ENCODE results near the gene TTC16. TPM values are rescaled to one million over a fixed set of nuclear protein-coding genes. Genes with fewer than 3 reads are reported as not detected.

Gene TTC16
- total RNA-seq, 4 donors from 2014 or later = 0.16 to 0.21 TPM; not detected in 2

DNA sequence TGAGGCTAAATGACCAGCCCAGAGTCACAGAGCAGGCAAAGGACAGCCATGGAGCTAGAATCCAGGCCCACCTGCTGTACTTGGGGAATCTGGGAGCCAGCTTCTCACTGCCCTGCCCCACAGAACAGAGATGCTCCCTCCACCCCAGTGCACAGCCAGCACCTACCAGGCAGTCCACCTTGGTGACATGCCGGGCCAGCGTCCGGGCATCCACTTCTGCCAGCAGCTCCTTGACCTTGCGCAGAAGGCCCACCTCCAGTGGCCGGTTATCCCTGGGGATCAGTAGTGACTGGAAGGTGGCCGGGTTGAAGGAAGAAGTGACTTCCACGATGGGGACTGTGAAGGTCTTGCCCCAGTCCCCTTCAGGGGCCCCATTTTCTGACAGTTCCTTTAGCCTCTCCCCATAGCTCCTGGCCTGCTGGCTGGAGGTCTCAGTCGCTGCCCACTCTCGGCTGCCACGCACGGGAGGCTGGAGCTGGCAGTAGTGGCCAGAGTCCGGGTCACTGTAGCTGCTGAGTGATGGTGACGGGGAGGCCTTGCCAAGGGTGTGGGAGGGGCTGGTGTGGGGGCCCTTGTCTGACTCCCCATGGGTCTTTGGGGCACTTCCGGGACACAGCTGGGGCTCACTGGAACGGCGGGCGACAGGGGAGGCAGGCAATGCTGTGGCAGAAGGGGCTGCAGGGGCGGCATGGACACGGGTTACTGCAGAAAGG lies 28.7 kb downstream of the TTC16 start:
- Histone ChIP-seq H3K36me3 (peaks cover 13% of the 10 kb centered on the region), H3K27me3 (no peaks in the 10 kb centered on the region), H3K27ac (no peak overlapping the region), H3K9me3 (no peaks in the 10 kb centered on the region), H3K4me3 (no peak overlapping the region), H3K4me1 (peaks cover 39% of the 10 kb centered on the region)
- no peak for DNase-seq (ENCODE audit: low spot score in 2 of 2)
- TF ChIP-seq, protein P1, sequence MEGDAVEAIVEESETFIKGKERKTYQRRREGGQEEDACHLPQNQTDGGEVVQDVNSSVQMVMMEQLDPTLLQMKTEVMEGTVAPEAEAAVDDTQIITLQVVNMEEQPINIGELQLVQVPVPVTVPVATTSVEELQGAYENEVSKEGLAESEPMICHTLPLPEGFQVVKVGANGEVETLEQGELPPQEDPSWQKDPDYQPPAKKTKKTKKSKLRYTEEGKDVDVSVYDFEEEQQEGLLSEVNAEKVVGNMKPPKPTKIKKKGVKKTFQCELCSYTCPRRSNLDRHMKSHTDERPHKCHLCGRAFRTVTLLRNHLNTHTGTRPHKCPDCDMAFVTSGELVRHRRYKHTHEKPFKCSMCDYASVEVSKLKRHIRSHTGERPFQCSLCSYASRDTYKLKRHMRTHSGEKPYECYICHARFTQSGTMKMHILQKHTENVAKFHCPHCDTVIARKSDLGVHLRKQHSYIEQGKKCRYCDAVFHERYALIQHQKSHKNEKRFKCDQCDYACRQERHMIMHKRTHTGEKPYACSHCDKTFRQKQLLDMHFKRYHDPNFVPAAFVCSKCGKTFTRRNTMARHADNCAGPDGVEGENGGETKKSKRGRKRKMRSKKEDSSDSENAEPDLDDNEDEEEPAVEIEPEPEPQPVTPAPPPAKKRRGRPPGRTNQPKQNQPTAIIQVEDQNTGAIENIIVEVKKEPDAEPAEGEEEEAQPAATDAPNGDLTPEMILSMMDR (IDR thresholded peaks at IDR 0.05) = no peak
- TF ChIP-seq POLR2AphosphoS5 (IDR thresholded peaks at IDR 0.05) = no peak
- 82% methylated on average over 6 of the region's 19 CpGs for WGBS

DNA sequence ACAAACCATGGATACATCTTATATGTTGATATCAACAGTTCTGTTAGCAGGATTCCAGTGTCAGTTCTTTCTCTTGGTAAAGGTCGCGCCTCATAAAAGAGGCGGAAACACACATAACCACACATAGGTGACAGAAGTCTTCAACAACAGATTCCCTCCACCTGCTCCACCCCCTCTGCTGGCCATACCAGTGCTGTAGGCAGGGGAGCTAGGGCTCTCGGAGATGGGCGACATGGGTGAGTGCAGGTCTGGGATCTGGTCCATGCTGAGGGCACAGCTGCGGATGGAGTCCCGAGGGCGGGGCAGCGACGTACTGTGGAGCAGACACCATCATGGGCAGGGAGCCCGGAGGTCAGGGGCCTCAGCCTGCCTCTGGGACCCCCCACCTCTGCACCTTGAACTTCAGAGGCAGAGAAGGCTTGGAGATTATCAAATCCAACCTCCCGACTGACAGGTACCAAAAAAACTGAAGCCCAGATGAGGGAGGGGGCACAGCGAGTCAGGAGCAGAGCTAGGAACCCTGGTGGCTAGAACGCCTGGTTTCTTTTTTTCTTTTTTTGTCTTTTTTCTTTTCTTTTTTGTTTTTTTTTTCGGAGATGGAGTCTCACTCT lies 31.2 kb downstream of the TTC16 start:
- Histone ChIP-seq H3K4me1 (peaks cover 16% of the 10 kb centered on the region), H3K9me3 (no peaks in the 10 kb centered on the region), H3K4me3 (no peak overlapping the region), H3K27me3 (no peaks in the 10 kb centered on the region), H3K36me3 (peaks cover 20% of the 10 kb centered on the region), H3K27ac (no peak overlapping the region)
- DNase-seq (ENCODE audit: low spot score in 2 of 2) = no peak
- WGBS = 82% methylated on average over 14 of the region's 15 CpGs
- TF ChIP-seq POLR2A (IDR thresholded peaks at IDR 0.05) (no peak), POLR2AphosphoS5 (IDR thresholded peaks at IDR 0.05) (no peak), EP300 (IDR thresholded peaks at IDR 0.05) (no peak)
- TF ChIP-seq, protein P1 (IDR thresholded peaks at IDR 0.05) = no peak

DNA sequence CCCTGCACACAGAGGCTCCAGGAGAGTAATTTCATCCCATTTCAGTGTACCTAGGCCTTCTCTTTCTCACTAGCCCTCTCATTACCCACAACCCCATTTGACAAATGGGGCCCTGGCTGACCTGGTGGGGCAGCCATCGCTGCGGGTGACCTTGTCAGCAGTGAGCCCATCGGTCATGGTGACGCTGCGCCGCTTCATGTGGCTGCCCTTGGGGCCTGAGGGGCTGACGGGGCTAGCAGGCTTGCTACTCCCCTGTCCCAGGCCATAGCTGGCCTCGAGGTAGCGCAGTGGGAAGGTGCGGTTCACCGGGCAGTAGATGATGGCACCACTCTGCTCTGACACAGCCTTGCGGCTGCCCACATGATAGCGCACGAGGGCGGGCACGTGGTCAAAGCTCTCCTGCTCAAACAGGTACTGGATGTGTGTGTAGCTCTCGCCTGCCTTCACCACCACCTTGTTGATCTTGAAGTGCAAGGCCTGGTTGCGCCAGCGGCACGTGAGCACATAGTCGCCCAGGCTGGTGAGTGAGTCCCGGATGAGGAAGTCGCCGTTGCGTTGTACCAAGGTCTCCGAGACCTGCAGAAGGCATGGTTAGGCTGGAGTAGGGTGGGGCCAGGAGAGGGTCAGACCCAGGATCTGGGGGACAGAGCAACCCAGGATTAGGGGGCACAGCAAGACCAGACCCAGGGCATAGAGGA lies 33.4 kb downstream of the TTC16 start:
- Histone ChIP-seq H3K4me3 (no peak overlapping the region), H3K9me3 (no peaks in the 10 kb centered on the region), H3K36me3 (peaks cover 20% of the 10 kb centered on the region), H3K4me1 (peaks cover 6% of the 10 kb centered on the region), H3K27ac (no peak overlapping the region), H3K27me3 (peaks cover 14% of the 10 kb centered on the region)
- 94% methylated on average over 18 of the region's 26 CpGs for WGBS
- DNase-seq (ENCODE audit: low spot score in 2 of 2) = no peak
- TF ChIP-seq, protein P1 (IDR thresholded peaks at IDR 0.05) = no peak
- TF ChIP-seq POLR2A (IDR thresholded peaks at IDR 0.05) (no peak), POLR2AphosphoS5 (IDR thresholded peaks at IDR 0.05) (no peak), EP300 (IDR thresholded peaks at IDR 0.05) (no peak)

DNA sequence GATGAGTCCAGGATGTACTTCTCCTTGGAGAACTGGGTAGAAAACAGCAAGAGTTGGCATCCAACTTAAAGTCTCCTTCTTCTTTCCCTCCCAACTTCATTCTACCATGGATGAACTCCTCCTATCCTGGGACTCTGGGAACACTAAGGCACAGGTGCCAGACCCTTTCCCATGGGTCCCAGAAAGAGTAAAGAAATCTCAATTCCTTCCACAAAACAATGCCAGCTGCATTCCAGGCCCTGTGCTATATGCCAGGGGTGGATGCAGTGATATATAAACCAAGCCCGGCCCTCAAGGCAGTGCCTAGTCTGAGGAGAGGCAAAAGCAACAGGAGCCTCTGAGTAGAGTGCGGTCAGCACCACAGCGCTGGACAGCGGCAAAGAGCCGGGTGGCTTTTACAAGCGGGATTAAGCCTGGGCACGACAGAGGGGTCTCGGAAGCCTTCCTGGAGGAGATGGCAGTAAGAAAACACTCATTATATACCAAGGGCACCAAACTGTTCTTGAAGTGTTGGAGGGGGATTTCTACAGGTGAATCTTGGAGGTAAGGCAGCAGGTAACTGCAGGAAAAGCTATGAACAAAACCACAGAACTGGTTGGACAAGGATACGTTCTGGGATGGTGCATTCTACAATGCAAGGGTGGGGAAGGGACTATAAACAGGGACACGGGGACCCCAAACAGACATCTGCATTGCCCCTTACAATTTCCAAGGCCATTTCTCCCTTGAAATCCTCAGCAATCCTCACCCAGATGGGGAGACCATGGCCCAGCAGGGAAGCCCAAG lies 35.6 kb downstream of the TTC16 start:
- H3K27ac ChIP-seq = no peak overlapping the region
- H3K4me3 ChIP-seq = no peak overlapping the region
- no peak for DNase-seq (ENCODE audit: low spot score in 2 of 2)
- no peaks in the 10 kb centered on the region for H3K9me3 ChIP-seq
- peaks cover 15% of the 10 kb centered on the region for H3K36me3 ChIP-seq
- WGBS = 49% methylated on average over 10 of the region's 10 CpGs
- peaks cover 34% of the 10 kb centered on the region for H3K27me3 ChIP-seq
- no peak for TF ChIP-seq POLR2AphosphoS5 (IDR thresholded peaks at IDR 0.05)
- TF ChIP-seq, protein P1 (IDR thresholded peaks at IDR 0.05) = no peak
- TF ChIP-seq POLR2A (IDR thresholded peaks at IDR 0.05) = no peak
- peaks cover 17% of the 10 kb centered on the region for H3K4me1 ChIP-seq

All from suprapubic skin (tissue), 4 donors.